SU-DHL-6 (cell line): ENCODE measurements around the gene SGMS2.

Experiments
- H2AFZ ChIP-seq: fragments of 200-600 bp; sonication (generic); 2 replicates; pipeline ENCODE4 v1.6.1; 2014; ENCODE audit warnings: low read depth, mild to moderate bottlenecking, moderate library complexity, mixed read lengths, antibody characterized with exemption, low read length; ENCODE audit not compliant: severe bottlenecking
- H3F3A ChIP-seq: fragments of 200-600 bp; shearing (Covaris generic); 2 replicates; pipeline ENCODE4 v1.6.0; 2016; ENCODE audit warnings: antibody characterized with exemption, mild to moderate bottlenecking; ENCODE audit not compliant: insufficient read depth
- H3K27ac ChIP-seq: fragments of 200-600 bp; sonication (generic); 2 replicates; pipeline ENCODE4 v1.5.1; 2016; ENCODE audit warnings: low read depth, mild to moderate bottlenecking, low read length, moderate library complexity, mixed read lengths
- H3K27me3 ChIP-seq: fragments of 200-600 bp; sonication (generic), shearing (Covaris generic); 2 replicates; pipeline ENCODE4 v1.6.0; 2014; ENCODE audit warnings: mild to moderate bottlenecking, low read length
- H3K36me3 ChIP-seq: fragments of 200-600 bp; sonication (generic); 2 replicates; pipeline ENCODE4 v1.6.1; 2014; ENCODE audit warnings: mild to moderate bottlenecking, low read length, mixed read lengths
- H3K4me2 ChIP-seq: fragments of 300-600, 200-600 bp; shearing (Covaris generic), sonication (generic); 2 replicates; pipeline ENCODE4 v1.6.0; 2014; ENCODE audit warnings: low read length, low read depth, mild to moderate bottlenecking; ENCODE audit not compliant: poor library complexity, severe bottlenecking
- H3K4me3 ChIP-seq: fragments of 200-600 bp; sonication (generic); 2 replicates; pipeline ENCODE4 v1.5.1; 2014; ENCODE audit warnings: antibody characterized with exemption, low read length, mild to moderate bottlenecking, mixed read lengths; ENCODE audit not compliant: insufficient read depth, poor library complexity, severe bottlenecking
- H3K79me2 ChIP-seq: fragments of 200-600 bp; sonication (generic); 2 replicates; pipeline ENCODE4 v1.6.1; 2014; ENCODE audit warnings: mild to moderate bottlenecking, low read length, moderate library complexity; ENCODE audit not compliant: insufficient read depth
- H3K9ac ChIP-seq: fragments of 200-600 bp; sonication (generic); 2 replicates; pipeline ENCODE4 v1.7.0; 2014; ENCODE audit warnings: mild to moderate bottlenecking, low read length
- H3K9me2 ChIP-seq: fragments of 200-600 bp; sonication (generic); replicated peaks from 2 replicates; pipeline ENCODE4 v1.6.1; 2014; ENCODE audit warnings: low read length; ENCODE audit not compliant: insufficient read depth
- H3K9me3 ChIP-seq: fragments of 200-600 bp; sonication (generic); 2 replicates; pipeline ENCODE4 v1.6.1; 2014; ENCODE audit warnings: low read length, mixed read lengths; ENCODE audit not compliant: insufficient read depth
- H4K20me1 ChIP-seq: fragments of 200-600 bp; sonication (generic); 2 replicates; pipeline ENCODE4 v1.6.1; 2014; ENCODE audit warnings: low read depth, mild to moderate bottlenecking, antibody characterized with exemption, low read length, moderate library complexity, mixed read lengths
- EZH2phosphoT487 ChIP-seq: fragments of 200-600 bp; sonication (generic), shearing (Covaris generic); conservative IDR thresholded peaks from 2 replicates; pipeline ENCODE4 v1.6.1; 2018; ENCODE audit warnings: mild to moderate bottlenecking, antibody characterized with exemption, low read length, moderate library complexity, mixed read lengths
- TF ChIP-seq, protein P1 (sequence below): fragments of 200-600 bp; sonication (generic); IDR thresholded peaks from one replicate; pipeline ENCODE4 v1.5.1; 2017; ENCODE audit warnings: antibody characterized with exemption, mild to moderate bottlenecking, low read length, moderate library complexity; ENCODE audit not compliant: insufficient read depth, poor library complexity, severe bottlenecking

SGMS2 gene

DNA sequence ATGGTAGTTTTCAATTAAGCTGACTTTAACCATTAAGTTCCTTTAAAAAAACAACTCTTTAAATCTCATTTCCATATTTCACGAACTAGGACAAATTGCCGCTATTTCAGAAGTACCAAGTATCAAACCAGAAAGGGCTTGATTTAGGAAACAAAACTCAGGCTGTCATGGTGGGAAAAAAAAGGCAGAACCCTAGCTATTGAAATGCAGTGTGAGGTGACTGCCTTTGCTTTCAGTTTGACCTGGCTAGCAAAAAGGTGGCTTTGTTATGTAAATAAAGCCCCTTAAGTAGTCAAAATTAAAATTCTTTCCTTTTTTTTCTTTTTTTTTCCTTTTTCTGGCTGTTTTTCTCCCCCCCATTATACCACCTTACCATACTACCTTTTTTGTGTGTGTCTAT lies 66.0 kb downstream of the SGMS2 start:
- TF ChIP-seq EZH2phosphoT487 = no peak
- TF ChIP-seq, protein P1, sequence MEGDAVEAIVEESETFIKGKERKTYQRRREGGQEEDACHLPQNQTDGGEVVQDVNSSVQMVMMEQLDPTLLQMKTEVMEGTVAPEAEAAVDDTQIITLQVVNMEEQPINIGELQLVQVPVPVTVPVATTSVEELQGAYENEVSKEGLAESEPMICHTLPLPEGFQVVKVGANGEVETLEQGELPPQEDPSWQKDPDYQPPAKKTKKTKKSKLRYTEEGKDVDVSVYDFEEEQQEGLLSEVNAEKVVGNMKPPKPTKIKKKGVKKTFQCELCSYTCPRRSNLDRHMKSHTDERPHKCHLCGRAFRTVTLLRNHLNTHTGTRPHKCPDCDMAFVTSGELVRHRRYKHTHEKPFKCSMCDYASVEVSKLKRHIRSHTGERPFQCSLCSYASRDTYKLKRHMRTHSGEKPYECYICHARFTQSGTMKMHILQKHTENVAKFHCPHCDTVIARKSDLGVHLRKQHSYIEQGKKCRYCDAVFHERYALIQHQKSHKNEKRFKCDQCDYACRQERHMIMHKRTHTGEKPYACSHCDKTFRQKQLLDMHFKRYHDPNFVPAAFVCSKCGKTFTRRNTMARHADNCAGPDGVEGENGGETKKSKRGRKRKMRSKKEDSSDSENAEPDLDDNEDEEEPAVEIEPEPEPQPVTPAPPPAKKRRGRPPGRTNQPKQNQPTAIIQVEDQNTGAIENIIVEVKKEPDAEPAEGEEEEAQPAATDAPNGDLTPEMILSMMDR = no peak
- H3K36me3 ChIP-seq = no peaks in the 10 kb centered on the region
- no peak overlapping the region for H3K4me3 ChIP-seq
- H3K79me2 ChIP-seq = no peaks in the 10 kb centered on the region
- no peak overlapping the region for H3K4me2 ChIP-seq
- H3K9me3 ChIP-seq = no peaks in the 10 kb centered on the region
- H3K9me2 ChIP-seq = no peaks in the 10 kb centered on the region
- no peaks in the 10 kb centered on the region for H4K20me1 ChIP-seq
- no peak overlapping the region for H2AFZ ChIP-seq
- H3K9ac ChIP-seq = no peak overlapping the region
- no peaks in the 10 kb centered on the region for H3K27me3 ChIP-seq
- H3K27ac ChIP-seq = no peak overlapping the region
- no peaks in the 10 kb centered on the region for H3F3A ChIP-seq

DNA sequence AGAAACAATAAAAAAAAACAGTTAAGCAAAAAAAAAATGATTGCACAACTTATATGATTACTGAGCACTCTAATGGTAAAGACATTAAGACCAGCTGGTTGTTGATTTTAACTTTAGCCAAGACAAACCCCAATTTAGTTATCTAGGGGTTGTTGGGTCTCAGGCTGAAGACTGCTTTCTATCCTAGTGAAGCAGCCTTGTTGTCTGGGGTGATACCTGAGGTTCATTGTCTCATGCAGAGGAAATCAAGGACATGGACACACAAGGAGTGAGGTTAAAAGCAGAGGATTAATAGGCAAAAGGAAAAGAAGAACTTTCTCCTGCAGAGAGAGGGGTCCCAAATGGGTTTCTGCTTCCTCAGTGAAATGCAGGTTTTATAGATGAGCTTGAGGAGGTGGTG lies 66.6 kb downstream of the SGMS2 start:
- Histone ChIP-seq H3K27me3 (no peaks in the 10 kb centered on the region), H3K79me2 (no peaks in the 10 kb centered on the region), H3K36me3 (no peaks in the 10 kb centered on the region), H3K9me3 (no peaks in the 10 kb centered on the region), H3K4me3 (no peak overlapping the region), H3F3A (no peaks in the 10 kb centered on the region), H2AFZ (no peak overlapping the region), H3K9me2 (no peaks in the 10 kb centered on the region), H3K9ac (no peak overlapping the region), H3K4me2 (no peak overlapping the region), H3K27ac (no peak overlapping the region), H4K20me1 (no peaks in the 10 kb centered on the region)
- TF ChIP-seq, protein P1 = no peak
- no peak for TF ChIP-seq EZH2phosphoT487

- Histone ChIP-seq H3F3A (no peaks in the 10 kb centered on the region), H3K4me2 (no peak overlapping the region), H4K20me1 (no peaks in the 10 kb centered on the region), H3K9me2 (no peaks in the 10 kb centered on the region), H3K9me3 (no peaks in the 10 kb centered on the region), H3K27ac (no peak overlapping the region), H2AFZ (no peak overlapping the region), H3K9ac (no peak overlapping the region), H3K27me3 (no peaks in the 10 kb centered on the region), H3K79me2 (no peaks in the 10 kb centered on the region), H3K36me3 (no peaks in the 10 kb centered on the region), H3K4me3 (no peak overlapping the region)
- no peak for TF ChIP-seq EZH2phosphoT487
- TF ChIP-seq, protein P1 = no peak
Observed at GRCh38 chr4:107893171-107894137, 68.7 kb downstream of the SGMS2 start.
